ENCODE results near the gene DCPS. TPM values are rescaled to one million over a fixed set of nuclear protein-coding genes. Genes with fewer than 3 reads are reported as not detected.
A peak's percentile ranks its signal among the peaks of the same experiment; 100 is the strongest.

DCPS gene
- total and polyA plus RNA-seq, 8 donors: 1.8 to 60.3 (median 12.6) TPM

DNA sequence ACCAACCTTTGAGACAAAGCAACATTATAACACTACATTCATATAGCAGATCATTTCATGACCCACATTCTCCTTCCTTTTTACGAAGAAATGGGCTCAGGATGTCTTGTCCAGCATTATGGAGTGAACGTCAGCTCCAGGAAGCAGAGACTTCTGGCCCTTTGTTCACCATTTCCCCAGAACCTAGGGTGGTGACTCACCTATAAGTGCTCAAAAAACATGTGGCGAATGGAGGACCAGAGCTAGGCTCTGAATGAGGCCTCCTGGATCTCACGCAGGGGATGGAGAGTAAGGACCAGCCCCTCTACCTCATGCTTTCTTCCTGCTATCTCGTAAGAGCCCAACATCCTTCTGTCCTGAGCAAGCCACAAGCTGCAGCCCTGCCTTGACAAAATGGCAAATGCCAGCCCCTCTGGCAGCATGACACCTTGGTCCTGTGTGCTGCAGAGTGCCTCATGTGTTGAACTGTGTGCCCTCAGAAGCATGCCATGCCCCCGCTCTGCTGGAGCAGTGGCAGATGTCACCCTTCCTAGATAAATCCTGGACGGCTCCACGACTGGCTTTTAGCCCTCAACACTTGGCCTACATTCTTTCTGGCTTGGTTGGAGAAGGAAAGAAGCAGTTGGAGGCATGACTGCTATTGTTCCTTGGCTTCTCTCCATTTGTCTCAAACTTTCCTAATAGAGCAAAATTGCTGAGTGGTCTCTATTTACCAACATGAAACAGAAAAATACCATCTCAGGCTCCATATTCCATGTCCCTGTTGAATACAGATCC, 45.1 kb downstream of the DCPS start:
- DNase-seq: no peak
- Histone ChIP-seq H3K27me3 (no peaks in the 10 kb centered on the region), H3K36me3 (peaks cover 0 to 29% (median 20%) of the 10 kb centered on the region in 4 donors), H3K27ac (peak overlapping the region in 4 of 5 donors; percentile 35 to 85 (median 74)), H3K4me1 (peaks cover 26 to 93% (median 45%) of the 10 kb centered on the region in 4 donors), H3K4me3 (no peak overlapping the region), H3K9me3 (no peaks in the 10 kb centered on the region)
- WGBS, 5 donors: 66 to 82% (median 69%) methylated on average over 8 of the region's 8 CpGs
- no peak for TF ChIP-seq EP300 (IDR thresholded peaks at IDR 0.05)
- no peak for TF ChIP-seq POLR2A (IDR thresholded peaks at IDR 0.05)
- no peak for TF ChIP-seq POLR2AphosphoS5 (IDR thresholded peaks at IDR 0.05)
- TF ChIP-seq, protein P1, sequence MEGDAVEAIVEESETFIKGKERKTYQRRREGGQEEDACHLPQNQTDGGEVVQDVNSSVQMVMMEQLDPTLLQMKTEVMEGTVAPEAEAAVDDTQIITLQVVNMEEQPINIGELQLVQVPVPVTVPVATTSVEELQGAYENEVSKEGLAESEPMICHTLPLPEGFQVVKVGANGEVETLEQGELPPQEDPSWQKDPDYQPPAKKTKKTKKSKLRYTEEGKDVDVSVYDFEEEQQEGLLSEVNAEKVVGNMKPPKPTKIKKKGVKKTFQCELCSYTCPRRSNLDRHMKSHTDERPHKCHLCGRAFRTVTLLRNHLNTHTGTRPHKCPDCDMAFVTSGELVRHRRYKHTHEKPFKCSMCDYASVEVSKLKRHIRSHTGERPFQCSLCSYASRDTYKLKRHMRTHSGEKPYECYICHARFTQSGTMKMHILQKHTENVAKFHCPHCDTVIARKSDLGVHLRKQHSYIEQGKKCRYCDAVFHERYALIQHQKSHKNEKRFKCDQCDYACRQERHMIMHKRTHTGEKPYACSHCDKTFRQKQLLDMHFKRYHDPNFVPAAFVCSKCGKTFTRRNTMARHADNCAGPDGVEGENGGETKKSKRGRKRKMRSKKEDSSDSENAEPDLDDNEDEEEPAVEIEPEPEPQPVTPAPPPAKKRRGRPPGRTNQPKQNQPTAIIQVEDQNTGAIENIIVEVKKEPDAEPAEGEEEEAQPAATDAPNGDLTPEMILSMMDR (IDR thresholded peaks at IDR 0.05): no peak
- intact Hi-C loops (cut with DNase I; ENCODE audit: low total_unique reads): no loop called here

- no peaks in the 10 kb centered on the region for H3K9me3 ChIP-seq
- no peak overlapping the region for H3K4me3 ChIP-seq
- H3K27me3 ChIP-seq: no peaks in the 10 kb centered on the region
- intact Hi-C loops (cut with DNase I; ENCODE audit: low total_unique reads): no loop called here
- no peak for DNase-seq
- peak overlapping the region in 4 of 5 donors; percentile 23 to 66 (median 44) for H3K27ac ChIP-seq
- TF ChIP-seq EP300 (IDR thresholded peaks at IDR 0.05): no peak
- TF ChIP-seq, protein P1 (IDR thresholded peaks at IDR 0.05): no peak
- no peak for TF ChIP-seq POLR2A (IDR thresholded peaks at IDR 0.05)
- TF ChIP-seq POLR2AphosphoS5 (IDR thresholded peaks at IDR 0.05): no peak
- peaks cover 34 to 97% (median 55%) of the 10 kb centered on the region in 4 donors for H3K4me1 ChIP-seq
- peaks cover 0 to 10% (median 2%) of the 10 kb centered on the region in 4 donors for H3K36me3 ChIP-seq
- WGBS, 5 donors: 67 to 74% (median 70%) methylated on average over 5 of the region's 5 CpGs
These were observed 47.0 kb downstream of the DCPS start for GRCh38 chr11:126350836-126351235.

- intact Hi-C loops (cut with DNase I; ENCODE audit: low total_unique reads): no loop called here
- H3K27me3 ChIP-seq: no peaks in the 10 kb centered on the region
- H3K4me1 ChIP-seq: peaks cover 29 to 97% (median 61%) of the 10 kb centered on the region in 4 donors
- no peak for TF ChIP-seq EP300 (IDR thresholded peaks at IDR 0.05)
- no peak for TF ChIP-seq POLR2A (IDR thresholded peaks at IDR 0.05)
- TF ChIP-seq, protein P1 (IDR thresholded peaks at IDR 0.05): no peak
- no peak for TF ChIP-seq POLR2AphosphoS5 (IDR thresholded peaks at IDR 0.05)
- WGBS, 5 donors: 77 to 87% (median 83%) methylated on average over 3 of the region's 3 CpGs
- no peaks in the 10 kb centered on the region for H3K9me3 ChIP-seq
- peak overlapping the region in 3 of 5 donors; percentile 35 to 66 (median 56) for H3K27ac ChIP-seq
- no peak for DNase-seq
- peaks cover 0 to 10% (median 0%) of the 10 kb centered on the region in 4 donors for H3K36me3 ChIP-seq
- H3K4me3 ChIP-seq: no peak overlapping the region
These were observed 48.3 kb downstream of the DCPS start for GRCh38 chr11:126352163-126352562.

- intact Hi-C loops (cut with DNase I; ENCODE audit: low total_unique reads): no loop called here
- no peak for DNase-seq
- Histone ChIP-seq H3K4me3 (no peak overlapping the region), H3K36me3 (peaks cover 0 to under 1% (median 0%) of the 10 kb centered on the region in 4 donors), H3K27ac (peak overlapping the region in 4 of 5 donors; percentile 27 to 66 (median 59)), H3K9me3 (no peaks in the 10 kb centered on the region), H3K4me1 (peaks cover 31 to 96% (median 63%) of the 10 kb centered on the region in 4 donors), H3K27me3 (no peaks in the 10 kb centered on the region)
- TF ChIP-seq POLR2AphosphoS5 (IDR thresholded peaks at IDR 0.05) (peak in 1 of 3 donors; percentile 52), POLR2A (IDR thresholded peaks at IDR 0.05) (no peak), EP300 (IDR thresholded peaks at IDR 0.05) (no peak)
- TF ChIP-seq, protein P1 (IDR thresholded peaks at IDR 0.05): no peak
- WGBS, 5 donors: 76 to 86% (median 82%) methylated on average over 4 of the region's 4 CpGs
These were observed 49.3 kb downstream of the DCPS start for GRCh38 chr11:126352934-126353801.
